HG03575 (cell line): ENCODE measurements around the gene C5orf22.
"Not testable (repeated sequence)": the region's sequence is repeated elsewhere in the genome, so short reads cannot be mapped to it uniquely, and the experiment has no call there.

Experiments
- ATAC-seq: cut with Tn5 transposase; IDR thresholded peaks from one replicate; pipeline ENCODE4 v1.9.1; 2021; ENCODE audit not compliant: unreplicated experiment, insufficient number of reproducible peaks, low FRiP score; ENCODE audit errors: extremely low read depth

The C5orf22 gene

DNA sequence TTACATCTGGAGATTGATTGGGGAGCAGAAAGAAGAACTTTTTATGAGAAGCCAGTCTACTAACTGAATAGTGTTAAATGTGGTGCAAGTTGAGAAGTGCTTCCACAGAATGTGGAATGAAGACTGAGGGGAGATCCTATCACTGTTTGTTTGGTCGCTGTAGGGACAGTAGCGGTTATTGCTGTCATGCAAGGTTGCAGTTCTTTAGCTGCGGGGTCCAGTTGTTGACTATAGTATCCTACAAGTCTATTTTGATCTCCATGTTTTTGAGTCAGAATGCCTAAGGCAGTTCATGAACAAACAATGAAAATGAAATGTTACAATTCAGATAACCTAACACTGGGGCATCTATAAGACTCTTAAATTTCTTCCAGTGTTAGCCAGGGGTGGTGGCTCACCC lies 61.6 kb downstream of the C5orf22 start:
- no peak for ATAC-seq

DNA sequence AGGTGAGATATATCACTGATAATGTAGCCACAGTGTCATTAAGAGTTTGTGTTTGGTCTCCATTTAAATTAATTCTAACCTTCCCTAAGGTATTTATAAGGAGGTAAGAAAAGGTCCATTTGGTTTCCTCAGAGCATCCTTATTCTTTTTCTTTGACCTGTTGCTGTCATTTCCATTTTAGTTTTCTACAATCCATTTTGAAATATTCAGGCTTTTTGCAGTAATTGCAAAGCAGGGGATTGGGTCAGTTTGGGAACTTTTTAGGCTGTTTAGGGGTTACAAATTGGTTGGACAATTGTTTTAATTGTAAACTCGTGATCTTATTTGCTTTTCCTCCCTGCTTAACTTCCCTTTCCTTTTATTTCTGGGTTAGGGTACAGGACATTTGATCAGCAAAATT lies 64.3 kb downstream of the C5orf22 start:
- ATAC-seq = no peak

DNA sequence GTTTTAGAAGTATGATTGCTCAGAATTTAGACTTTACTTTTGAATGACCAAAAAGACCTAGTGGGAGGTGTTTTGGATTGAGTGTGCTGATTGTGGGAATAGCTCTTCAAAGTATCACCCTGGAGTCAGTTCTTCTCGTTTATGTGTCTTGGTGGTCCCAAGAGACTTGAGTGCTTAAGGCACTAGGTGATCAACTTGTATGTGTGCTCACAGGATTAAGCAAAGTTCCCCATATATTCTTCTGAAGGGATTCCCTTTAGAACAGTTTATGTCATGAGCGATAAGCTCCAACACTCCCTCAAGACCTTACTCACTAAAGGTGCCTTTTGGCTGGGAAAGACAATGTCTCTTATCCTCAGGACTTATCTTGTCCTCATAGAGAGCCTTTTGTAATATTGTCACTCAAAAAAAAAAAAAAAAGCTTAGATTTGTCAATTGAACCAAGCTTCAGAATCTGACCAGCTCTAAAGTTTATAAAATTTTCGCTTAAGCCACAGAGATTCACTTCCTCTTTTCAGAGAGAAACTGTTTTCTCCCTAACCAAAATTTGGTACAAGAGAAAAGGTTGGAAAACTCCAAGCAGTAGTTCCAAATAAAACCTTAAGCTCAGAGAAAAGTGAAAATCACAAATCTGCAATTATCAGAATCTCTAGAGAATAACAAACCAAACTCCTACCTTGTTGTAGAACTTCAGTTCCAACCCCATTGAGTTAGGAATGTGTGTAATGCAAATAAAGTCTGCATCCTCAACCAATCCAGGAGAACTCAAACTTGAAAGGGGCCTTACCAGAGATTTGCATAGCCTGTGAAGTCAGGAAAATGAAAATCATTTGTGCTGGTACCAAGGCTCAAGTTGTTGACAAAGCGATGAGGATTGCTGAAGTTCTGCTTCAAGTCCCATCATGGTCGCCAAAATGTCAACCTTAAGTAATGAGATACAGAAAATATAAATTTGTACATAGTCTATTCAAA lies 66.8 kb downstream of the C5orf22 start:
- ATAC-seq = no peak

DNA sequence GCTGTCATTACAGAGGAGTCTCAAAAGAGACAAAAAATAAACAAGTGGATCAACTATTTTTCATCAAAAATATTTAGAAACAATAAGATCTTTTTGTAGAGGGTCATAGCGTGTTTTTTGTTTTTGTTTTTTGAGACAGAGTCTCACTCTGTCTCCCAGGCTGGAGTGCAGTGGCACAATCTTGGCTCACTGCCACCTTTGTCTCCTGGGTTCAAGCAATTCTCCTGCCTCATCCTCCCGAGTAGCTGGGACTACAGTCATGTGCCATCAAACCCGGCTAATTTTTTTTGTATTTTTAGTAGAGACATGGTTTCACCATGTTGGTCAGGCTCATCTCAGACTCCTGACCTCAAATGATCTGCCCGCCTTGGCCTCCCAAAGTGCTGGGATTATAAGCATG lies 70.2 kb downstream of the C5orf22 start:
- ATAC-seq = not testable (repeated sequence)

DNA sequence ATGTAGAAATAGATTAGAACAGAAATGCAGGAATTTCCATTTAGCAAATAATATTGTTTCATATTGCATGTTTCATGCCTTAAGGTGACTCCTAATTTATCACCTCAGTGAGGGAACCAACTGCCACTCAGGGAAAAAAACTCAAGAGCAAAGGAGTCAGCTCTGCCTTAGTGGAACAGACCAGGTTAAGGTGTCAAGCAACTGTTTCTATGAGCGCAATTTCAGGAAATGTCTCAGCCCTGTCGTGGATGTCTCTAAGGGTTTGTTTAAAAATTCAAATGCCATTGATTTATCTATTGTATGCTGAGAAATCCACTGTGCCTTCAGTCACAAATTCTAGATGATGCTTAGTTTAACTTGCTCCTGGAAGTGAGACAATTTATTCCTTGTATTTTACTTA lies 72.1 kb downstream of the C5orf22 start:
- ATAC-seq = no peak

DNA sequence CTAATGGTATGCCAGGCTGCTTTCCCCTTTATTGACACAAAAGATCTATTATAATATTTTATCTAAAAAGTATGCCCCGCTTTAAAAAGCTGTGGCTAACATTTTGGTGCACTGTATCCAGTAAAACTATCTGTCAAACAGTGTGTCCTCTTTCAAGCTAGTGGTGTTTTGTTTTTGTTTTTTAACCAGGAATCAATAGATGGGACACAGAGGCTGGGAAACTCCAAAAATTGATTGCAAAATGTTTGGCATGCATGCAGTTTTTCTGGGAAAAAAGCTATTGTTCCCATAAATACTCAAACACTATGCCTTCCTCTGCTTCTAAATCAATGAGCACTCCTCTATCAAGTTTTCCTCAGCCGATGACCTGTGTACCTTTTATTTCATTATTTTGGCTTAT lies 72.5 kb downstream of the C5orf22 start:
- ATAC-seq = no peak
